Activated T-helper 1 cell treated with Interleukin-2 at 50 U/mL for 16 hours (primary cell): ENCODE measurements around the gene PDE4B.

ENCODE experiments used
- DNase-seq: peaks from one replicate; pipeline ENCODE4 v3.0.0-alpha.2; 2020; ENCODE audit warnings: low read depth

Gene PDE4B

GRCh38 chr1:65882076-65882475, 89.4 kb downstream of the PDE4B start:
- DNase-seq: no peak

GRCh38 chr1:65889441-65889840, 96.7 kb downstream of the PDE4B start:
- DNase-seq: no peak

- DNase-seq: no peak
Observed at GRCh38 chr1:65890201-65890843, 97.6 kb downstream of the PDE4B start.

GRCh38 chr1:65894738-65895605, 102.3 kb downstream of the PDE4B start:
- DNase-seq: no peak

- DNase-seq: no peak
Observed at GRCh38 chr1:65896721-65897120, 104.0 kb downstream of the PDE4B start.

GRCh38 chr1:65897485-65897884, 104.8 kb downstream of the PDE4B start:
- no peak for DNase-seq

DNA sequence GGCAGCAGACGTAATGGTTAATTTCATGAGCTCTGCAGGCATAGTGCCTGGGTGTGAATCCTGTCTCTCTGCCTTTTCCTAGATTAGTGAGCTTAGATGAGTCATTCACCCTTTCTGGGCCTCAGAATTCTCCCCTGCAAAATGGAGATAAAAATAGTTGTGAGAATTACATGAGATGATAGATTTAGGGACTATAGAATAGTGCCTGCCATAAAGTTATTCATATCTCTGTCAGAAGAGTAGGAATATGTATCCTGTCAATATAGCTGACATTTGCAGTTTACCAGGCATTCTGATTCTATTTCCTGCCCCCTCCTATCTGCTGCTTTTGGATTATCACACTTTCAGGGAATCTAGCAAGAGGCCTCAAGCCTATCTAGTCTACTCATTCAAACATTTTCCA, 112.0 kb downstream of the PDE4B start:
- DNase-seq: no peak

DNA sequence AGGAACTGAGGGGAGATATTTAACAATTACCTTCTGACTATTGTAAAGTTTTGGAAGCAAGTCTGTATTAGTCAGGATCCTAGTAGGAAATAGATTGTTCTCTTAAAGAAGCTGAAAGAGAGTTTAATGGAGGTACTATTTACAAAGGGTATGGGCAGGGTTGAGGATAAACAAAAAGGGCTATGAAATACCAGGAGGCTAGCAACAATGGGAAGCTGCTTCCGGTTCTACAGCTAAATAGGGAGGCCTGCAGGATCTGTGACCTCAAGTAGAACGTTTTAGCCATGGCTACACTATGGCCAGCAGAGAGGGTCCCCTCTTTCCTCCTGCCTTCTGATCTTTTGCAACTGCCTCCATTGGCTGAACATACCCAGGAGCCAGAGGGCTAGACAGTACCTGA, 117.7 kb downstream of the PDE4B start:
- DNase-seq: no peak

- no peak for DNase-seq
Observed at GRCh38 chr1:65911679-65912078, 119.0 kb downstream of the PDE4B start.

- DNase-seq: no peak
Observed at GRCh38 chr1:65918564-65918963, 125.9 kb downstream of the PDE4B start.

GRCh38 chr1:65921446-65921845, 128.8 kb downstream of the PDE4B start:
- DNase-seq: no peak

- no peak for DNase-seq
Observed at GRCh38 chr1:65924471-65924870, 131.8 kb downstream of the PDE4B start.

GRCh38 chr1:65938506-65938905, 145.8 kb downstream of the PDE4B start:
- DNase-seq: no peak

DNA sequence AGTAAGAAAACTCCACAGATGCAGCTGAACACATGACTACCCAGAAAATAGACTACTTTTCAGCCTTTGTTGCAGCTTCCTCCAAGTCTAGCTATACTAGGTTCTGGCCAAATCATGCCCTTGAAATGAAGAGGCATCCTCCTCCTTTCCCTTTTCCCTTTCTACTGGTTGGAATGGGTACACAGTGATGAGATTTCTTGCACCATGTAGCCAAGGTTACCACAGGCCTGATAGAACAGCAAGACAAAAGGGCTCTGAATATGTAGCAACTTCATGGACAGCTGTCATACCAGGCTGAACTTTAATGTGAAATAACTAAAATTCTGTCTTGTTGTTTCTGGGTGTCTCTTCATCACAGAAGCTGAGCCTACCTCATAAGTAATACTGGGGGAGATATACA, 146.5 kb downstream of the PDE4B start:
- DNase-seq: no peak

GRCh38 chr1:65939636-65940035, 146.9 kb downstream of the PDE4B start:
- no peak for DNase-seq

- no peak for DNase-seq
Observed at GRCh38 chr1:65940126-65940525, 147.4 kb downstream of the PDE4B start.

DNA sequence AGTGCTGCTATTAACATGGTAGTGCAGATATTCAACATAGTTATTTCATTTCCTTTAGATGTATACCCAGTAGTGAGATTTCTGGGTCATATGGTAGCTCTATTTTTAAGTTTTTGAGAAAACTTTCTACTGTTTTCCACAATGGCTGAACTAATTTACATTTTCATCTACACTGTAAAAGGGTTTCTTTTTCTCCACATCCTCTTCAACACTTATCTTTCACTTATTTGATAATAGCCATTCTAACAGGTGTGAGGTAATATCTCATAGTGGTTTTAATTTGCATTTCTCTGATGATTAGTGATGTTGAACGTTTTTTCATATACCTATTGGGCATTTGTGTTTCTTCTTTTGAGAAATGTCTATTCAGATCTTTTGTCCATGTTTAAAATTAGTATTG, 149.8 kb downstream of the PDE4B start:
- DNase-seq: no peak

- no peak for DNase-seq
Observed at GRCh38 chr1:65946376-65946775, 153.7 kb downstream of the PDE4B start.

DNA sequence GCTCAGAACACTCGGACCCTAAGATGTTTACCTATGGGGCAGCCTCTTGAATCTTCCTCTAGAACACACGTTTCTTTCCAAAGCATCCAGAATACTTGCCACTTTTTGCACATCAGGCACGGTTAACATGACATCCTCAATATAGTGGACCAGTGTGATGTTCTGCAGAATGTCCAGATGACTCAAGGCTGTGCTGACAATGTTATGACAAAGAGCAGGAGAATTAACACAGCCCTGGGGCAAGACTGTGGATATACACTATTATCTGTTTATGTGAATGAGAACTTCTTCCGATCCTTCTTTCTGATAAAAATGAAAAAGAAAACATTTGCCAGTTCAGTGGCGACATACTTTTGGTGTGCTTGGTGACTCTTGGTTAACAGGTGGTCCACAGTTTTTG, 154.3 kb downstream of the PDE4B start:
- DNase-seq: no peak

- no peak for DNase-seq
Observed at GRCh38 chr1:65948609-65949229, 156.0 kb downstream of the PDE4B start.

GRCh38 chr1:65949230-65949626, 156.5 kb downstream of the PDE4B start:
- DNase-seq: no peak

- no peak for DNase-seq
Observed at GRCh38 chr1:65949933-65950332, 157.2 kb downstream of the PDE4B start.

DNA sequence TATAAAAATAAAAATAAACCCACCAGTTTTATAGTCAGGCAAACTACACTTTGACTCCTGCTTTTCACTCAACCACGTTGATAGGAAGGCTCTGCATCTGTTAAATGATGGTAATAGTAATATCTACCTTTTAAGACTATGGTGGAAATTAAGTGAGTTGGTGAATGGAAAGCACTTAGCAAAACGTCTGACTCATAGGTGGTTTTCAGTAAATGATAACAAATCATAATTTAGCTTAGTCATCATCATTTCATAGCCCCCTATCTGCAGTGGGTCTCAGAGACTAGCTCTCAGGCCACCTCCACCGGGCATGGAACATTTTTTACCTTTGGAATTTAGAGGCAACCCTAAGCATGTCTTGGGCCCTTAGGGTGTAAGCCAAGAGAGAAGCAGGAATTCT, 160.0 kb downstream of the PDE4B start:
- DNase-seq: no peak
